ENCODE results near the gene MIA.
"Not testable (repeated sequence)": the region's sequence is repeated elsewhere in the genome, so short reads cannot be mapped to it uniquely, and the experiment has no call there.

MIA gene

DNA sequence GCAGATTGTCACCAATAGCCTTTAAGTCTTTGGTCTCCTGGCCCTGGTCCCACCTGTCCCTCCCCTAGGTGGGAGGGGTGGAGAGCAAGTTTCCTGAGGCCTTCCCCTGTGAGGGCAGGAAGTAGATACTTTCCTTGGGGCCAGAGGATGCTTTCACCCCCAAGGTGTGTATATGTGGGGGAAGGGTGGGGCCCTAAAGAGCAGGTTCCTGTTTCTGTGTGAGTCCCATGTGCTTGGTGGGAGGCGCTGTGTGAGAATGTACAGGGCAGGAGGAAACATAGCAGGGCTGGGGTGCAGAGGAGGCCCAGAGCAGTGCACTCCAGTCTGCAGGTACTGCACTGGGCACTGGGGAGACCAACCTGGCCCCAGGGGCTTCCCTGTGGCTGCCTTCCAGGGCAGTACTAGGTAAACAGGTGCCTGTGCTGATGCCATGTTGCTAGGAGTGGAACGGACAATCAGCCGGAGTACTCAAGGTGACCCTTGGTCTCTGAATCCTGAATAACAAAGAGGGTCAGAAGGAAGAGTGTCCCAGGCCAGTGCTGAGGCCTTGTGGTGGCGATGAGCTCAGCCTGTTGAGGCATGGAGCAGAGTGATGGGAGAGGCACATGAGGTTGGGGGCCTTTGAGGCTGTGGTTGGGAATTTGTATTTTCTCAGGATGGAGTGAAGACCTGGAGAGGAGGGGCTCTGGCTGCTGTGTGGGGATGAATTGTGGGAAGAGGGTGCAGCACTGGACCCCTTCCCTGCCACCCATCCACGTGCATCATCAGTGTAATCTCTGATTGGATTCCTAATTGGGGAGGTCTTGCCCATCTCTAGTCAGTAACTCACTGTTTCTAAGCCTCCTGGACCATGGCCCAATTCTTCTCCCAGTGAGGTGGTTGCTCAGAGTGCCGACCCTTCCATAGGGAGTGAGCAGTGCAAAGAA lies 28.8 kb downstream of the MIA start:
- no peak for DNase-seq (ENCODE audit: low spot score)

- DNase-seq (ENCODE audit: low spot score): no peak
Observed at GRCh38 chr19:40804783-40805242, 29.5 kb downstream of the MIA start.

DNA sequence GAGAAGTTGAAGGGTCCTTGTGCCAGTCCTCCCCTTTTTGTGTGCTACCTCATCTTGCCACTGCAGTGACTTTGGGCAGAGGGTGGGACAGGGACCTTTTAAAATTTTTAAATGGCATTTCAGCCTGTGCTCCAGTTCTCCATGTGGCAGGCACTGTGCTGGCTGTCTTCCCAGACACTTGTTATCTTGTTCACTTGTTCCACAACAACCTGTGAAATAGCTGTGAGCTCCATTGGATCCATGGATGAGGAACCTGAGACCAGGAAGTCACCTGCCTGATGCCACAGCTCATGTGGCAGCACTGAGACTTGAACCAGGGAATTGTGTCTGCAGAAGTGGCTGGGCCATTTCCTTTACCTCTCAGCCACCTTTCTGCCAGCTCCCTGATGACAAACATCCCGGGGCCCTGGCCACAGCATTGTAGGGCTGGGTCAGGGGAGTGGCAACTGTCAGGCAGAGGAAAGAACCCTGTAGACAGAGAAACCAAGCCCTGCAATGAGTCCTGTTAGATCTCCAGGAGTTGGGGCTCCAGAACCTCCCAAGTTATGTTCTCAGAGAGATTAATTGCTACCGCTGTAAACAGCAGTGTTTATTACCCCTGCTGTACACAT lies 30.0 kb downstream of the MIA start:
- no peak for DNase-seq (ENCODE audit: low spot score)

GRCh38 chr19:40806423-40807146 lies 31.3 kb downstream of the MIA start:
- DNase-seq (ENCODE audit: low spot score): peak; percentile 97

- no peak for DNase-seq (ENCODE audit: low spot score)
Observed at GRCh38 chr19:40807147-40808020, 32.1 kb downstream of the MIA start.

DNA sequence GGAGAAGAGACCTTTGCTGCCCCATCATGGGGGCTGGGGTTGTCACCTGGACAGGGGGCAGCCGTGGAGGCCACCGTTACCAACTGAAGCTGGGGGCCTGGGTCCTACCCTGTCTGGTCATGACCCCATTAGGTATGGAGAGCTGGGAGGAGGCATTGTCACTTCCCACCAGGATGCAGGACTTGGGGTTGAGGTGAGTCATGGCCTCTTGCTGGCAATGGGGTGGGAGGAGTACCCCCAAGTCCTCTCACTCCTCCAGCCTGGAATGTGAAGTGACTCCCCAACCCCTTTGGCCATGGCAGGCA lies 32.7 kb downstream of the MIA start:
- DNase-seq (ENCODE audit: low spot score): no peak

- no peak for DNase-seq (ENCODE audit: low spot score)
Observed at GRCh38 chr19:40808497-40808896, 33.2 kb downstream of the MIA start.

DNA sequence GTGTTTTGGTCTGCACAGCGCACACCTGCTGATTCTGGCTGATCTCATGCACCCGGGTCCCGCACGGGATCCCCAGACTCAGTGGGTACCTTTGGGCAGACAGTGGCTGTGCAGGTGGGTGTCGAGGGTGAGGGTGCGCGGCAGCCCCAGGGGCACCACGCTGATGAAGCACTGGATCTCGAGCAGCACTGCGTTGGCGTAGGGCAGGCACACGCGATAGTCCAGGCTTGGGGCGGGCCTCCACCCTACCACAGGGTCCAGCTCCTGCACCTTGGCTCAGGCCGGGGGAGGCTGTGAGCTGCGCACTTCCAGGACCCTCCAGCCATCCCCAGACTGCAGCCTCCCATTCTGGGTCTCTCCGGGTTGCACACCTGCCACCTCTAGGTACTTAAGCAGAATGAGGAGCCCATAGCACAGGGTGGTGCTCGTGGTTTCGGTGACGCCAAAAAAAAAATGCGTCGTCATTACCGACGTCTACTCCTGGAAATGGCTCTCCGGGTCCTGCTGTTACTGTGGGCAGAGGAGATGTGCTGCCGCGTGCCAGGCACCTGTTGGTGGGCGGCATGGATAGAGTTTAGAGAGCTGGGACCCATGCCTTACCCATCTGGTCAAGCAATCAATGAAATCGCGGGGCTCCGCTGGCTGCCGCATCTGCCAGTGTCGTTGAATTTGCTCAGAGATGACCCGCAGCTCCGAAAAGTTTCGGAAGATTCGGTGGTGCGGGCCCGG lies 34.2 kb downstream of the MIA start:
- DNase-seq (ENCODE audit: low spot score): no peak

- DNase-seq (ENCODE audit: low spot score): no peak
Observed at GRCh38 chr19:40810160-40810559, 34.8 kb downstream of the MIA start.

GRCh38 chr19:40810649-40811408 lies 35.5 kb downstream of the MIA start:
- DNase-seq (ENCODE audit: low spot score): not testable (repeated sequence)

- no peak for DNase-seq (ENCODE audit: low spot score)
Observed at GRCh38 chr19:40811478-40812341, 36.4 kb downstream of the MIA start.

- DNase-seq (ENCODE audit: low spot score): not testable (repeated sequence)
Observed at GRCh38 chr19:40812571-40812970, 37.2 kb downstream of the MIA start.

DNA sequence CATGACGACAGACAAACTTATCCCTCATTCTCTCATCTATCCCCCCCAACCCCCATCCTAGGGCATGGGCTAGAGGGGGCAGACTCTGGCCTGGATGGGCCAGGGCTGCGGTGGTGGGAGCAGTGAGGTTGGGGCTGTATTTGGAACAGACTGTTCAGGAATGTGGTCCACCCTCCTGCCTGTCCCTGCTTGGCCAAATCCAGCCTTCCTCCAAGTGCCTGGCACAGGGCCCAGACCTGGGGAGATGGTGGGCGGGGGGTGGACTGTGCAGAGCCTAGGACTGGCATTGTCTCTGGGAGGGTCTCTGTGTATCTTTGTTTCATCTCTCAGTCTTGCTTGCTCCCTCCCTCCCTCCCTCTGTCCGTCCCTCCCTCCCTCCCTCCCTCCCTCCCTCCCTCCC lies 37.9 kb downstream of the MIA start:
- DNase-seq (ENCODE audit: low spot score): no peak

GRCh38 chr19:40815223-40815622 lies 39.9 kb downstream of the MIA start:
- DNase-seq (ENCODE audit: low spot score): no peak

DNA sequence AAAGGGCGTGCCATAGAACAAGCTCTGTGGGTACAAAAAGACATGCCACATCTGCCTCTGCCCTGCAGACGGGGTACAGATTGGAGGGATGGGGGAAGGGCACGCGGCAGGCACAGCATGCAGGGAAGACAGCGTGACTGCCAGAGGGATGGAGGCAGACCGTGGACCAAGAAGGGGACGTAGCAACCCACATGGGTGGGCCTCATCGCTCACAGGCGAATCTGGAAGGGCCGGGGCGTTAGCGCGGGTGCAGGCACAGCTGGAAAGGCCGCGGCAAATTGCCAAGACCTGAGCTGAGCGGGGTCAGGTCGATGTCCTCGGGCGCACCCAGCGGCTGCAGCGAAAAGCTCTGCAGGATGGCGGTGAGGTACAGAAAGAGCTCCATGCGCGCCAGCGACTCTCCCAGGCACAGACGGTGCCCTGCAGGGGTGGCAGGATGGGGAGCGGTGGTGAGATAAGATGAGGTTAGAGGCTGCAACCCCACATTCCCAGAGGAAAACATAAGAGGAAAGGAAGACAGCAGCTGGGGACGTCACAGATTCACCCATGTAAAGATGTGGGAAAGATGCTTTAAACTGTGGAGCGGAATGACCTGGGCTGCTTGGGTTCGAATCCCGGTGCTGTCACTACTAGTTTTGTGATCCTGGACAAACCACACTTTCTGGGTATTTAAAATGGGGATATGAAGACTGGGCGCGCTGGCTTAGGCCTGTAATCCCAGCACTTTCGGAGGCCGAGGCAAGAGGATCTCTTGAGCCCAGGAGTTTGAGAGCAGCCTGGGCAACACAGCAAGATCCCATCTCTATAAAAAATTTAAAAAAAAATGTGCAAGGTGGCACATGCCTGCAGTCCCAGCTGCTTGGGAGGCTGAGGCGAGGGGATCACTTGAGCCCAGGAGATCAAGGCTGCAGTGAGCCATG lies 43.4 kb downstream of the MIA start:
- DNase-seq (ENCODE audit: low spot score): not testable (repeated sequence)

- not testable (repeated sequence) for DNase-seq (ENCODE audit: low spot score)
Observed at GRCh38 chr19:40819479-40820234, 44.3 kb downstream of the MIA start.

- DNase-seq (ENCODE audit: low spot score): no peak
Observed at GRCh38 chr19:40822161-40822560, 46.8 kb downstream of the MIA start.

All from COLO829 (cell line).